Measurements from ENCODE around the gene USP47.

- TF ChIP-seq CTCF (conservative IDR thresholded peaks at IDR 0.05; ENCODE audit: low read depth, low read length) (no peak), EZH2 (IDR thresholded peaks at IDR 0.05; ENCODE audit: borderline replicate concordance, low read depth, low read length, poor library complexity, severe bottlenecking) (no peak)
Measured at GRCh38 chr11:11845551-11845950, 3.8 kb downstream of the USP47 start.
